NCI-H2081 treated with DMSO at 0.1 percent for 48 hours (cell line): Measurements from ENCODE around the gene CNTN3.

Experiments used
- DNase-seq: peaks from one replicate; lab custom pipeline; 2025; lab: John Stamatoyannopoulos, UW

CNTN3 gene

GRCh38 chr3:74614107-74614967, at the start of gene CNTN3:
Gene CNTN3, minus strand, starts transcription at chr3:74614659. Its CDS starts 93,547 bp downstream, at chr3:74521112.
- DNase-seq, result no peak

- no peak for DNase-seq
Measured at GRCh38 chr3:74663178-74663577, 48.7 kb upstream of the CNTN3 start.

DNA sequence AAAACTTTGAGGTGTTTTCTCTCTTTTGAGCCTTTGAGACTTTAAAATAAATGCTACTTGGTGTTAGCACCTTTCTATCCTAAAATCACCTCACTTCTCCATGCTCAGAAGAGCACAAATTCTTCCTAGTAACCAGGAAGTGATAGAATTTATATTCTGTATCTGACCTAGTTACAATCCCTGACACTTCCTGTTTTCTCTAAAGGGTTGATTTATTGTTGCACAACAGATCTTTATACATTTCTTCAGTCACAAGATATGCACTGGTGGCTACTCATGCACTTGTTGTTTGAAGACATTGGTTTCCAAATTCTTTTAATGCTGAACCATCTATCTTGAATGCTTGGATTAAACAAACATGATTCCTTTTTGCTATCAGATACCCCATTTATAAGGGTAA, 47.2 kb upstream of the CNTN3 start:
- no peak for DNase-seq

GRCh38 chr3:74651885-74652284, 37.4 kb upstream of the CNTN3 start:
- no peak for DNase-seq

DNA sequence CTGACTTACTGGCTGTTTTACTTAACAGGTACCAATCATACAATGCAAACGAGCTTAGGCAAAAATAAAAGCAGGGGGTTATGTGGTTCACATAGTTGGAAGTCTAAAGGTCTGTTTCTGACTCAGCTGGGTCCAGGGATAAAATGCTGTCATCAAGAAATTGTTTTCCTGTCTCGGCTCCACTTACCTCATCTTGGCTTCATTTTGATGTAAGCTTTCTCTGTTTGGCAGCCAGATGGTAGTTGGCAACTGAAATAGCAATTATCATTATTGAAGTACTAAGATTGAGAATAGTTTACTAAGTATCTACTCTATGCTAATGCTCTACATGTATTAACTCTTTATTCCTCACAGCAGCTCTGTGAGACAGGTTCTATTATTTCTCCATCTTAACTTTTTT, 36.8 kb upstream of the CNTN3 start:
- DNase-seq, result no peak

GRCh38 chr3:74648107-74648506, 33.6 kb upstream of the CNTN3 start:
- no peak for DNase-seq

- DNase-seq, result no peak
Measured at GRCh38 chr3:74646094-74646493, 31.6 kb upstream of the CNTN3 start.

DNA sequence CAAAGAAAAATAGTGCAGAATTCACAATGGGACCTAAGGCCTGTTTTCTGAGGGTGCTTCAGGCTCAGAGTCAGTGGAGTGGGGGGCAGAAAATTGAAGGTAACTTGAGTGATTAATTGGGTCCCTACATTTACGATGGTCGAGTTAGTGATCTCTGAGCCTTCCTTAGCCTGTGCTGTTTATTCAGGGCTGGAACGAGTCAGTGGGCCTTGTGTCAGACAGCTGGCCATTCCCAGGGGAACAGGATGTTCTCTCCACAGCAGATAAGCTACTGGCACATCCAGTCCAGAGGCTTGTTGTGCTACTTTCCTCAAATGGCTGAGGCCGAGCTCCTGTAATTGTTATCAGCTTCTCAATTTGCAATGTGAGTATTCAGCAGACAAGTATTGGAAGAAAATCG, 29.2 kb upstream of the CNTN3 start:
- no peak for DNase-seq

DNA sequence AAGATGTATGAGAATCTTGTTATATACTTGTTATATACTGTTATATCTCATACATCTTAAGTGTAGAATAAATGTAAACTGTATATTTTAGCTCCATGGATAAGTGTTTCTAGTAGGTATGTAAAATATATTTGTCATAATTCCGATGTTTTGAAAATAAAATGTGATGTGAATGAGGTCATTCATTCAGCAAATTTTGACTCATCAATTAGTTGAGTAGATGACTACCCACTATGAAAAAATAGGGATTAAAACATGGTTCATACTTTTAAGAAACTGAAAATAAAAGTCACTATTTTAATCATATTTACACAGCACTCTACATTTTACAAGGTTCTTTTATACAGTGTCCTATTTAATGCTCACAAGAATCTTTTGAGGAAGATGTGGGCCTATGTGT, 28.4 kb upstream of the CNTN3 start:
- DNase-seq, result no peak

GRCh38 chr3:74640211-74640610, 25.8 kb upstream of the CNTN3 start:
- no peak for DNase-seq

DNA sequence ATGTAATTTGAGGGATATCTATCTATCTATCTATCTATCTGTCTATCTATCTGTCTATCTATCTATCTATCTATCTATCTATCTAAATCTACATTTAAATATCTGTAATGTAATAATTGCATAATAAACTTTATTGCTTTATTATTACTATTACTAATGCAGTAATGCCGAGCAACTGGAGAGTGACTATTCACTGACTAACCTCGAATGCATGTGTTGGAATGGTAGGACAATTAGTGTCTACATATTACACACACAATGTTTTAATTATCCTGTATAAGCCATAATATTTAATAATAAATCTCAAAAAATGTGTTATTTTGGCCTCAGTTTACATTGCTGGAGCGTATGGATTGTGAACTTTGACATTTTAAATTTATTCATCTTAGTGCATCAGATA, 25.2 kb upstream of the CNTN3 start:
- no peak for DNase-seq

DNA sequence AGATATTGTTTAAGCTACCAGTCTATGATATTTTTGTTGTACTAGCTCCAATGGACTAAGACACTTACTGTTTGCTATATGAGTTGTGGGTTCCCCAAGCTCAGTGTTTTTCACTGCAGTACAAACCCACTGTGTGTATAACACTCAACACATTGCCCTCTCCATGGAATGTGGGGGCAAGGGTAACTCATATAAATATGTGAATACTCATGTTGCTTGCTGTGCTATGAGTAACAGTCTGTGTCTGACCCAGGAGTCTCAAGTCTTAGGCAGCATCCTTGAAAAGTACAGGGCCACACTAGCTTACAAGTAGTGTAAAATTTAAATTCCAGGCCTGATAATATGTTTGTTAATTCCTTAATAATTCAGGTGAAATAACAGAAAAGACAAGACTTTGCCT, 22.5 kb upstream of the CNTN3 start:
- no peak for DNase-seq

GRCh38 chr3:74633021-74633420, 18.6 kb upstream of the CNTN3 start:
- DNase-seq, result no peak

DNA sequence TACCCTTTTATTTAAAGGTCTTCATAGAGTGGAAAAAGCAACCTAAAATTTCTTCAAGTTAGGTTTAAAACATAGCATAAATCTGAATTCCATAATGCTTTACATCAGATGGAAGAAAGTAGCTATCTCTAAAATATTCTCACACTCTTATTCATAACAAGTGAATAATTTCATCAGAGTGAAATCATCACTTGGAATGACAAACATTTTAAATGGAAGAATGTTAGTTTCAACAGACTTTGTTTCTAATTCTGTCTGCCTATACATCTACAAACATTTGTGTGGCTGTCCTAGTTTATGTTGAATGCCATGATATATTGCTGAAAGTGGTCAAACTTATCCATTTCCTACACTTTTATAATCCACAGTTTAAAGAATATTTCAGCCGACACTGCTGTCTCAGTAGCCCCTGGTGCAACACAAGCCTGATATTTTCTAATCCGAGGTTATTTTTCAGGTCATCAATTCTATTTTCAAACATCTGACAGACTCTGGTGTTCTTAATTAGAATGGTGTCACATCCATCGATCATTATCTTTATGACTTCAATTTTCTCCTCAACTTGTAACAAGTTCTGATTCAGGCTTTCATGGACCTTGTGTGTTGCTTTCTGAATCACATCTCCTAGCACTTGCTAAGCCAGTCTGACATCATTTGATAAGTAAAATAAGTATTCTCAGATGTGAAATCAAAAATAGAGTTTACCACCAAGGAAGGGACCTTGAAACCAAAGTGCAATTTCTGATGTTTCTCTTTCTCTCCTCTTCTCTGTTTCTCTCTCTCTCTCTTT, 17.1 kb upstream of the CNTN3 start:
- no peak for DNase-seq

- DNase-seq, result no peak
Measured at GRCh38 chr3:74630602-74631001, 16.1 kb upstream of the CNTN3 start.

DNA sequence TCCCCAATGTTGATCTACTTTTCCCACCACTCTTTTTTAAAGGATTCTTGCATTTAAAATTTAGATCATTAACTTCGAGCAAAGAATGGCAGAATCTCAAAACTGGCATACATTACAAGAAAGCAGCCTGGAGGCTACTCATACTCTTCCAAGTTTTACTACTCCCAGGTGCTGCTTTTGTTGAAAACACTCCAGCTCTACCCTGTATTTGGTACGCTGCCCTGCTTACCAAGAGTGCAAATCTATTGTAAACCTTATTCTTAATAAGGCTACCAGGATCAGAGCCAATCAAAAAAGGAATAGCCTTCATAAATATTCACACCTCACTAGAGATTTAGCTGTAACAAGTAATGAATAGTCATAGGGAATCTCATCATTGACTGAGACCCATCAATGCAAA, 11.6 kb upstream of the CNTN3 start:
- DNase-seq, result no peak

- no peak for DNase-seq
Measured at GRCh38 chr3:74624301-74624700, 9.8 kb upstream of the CNTN3 start.

DNA sequence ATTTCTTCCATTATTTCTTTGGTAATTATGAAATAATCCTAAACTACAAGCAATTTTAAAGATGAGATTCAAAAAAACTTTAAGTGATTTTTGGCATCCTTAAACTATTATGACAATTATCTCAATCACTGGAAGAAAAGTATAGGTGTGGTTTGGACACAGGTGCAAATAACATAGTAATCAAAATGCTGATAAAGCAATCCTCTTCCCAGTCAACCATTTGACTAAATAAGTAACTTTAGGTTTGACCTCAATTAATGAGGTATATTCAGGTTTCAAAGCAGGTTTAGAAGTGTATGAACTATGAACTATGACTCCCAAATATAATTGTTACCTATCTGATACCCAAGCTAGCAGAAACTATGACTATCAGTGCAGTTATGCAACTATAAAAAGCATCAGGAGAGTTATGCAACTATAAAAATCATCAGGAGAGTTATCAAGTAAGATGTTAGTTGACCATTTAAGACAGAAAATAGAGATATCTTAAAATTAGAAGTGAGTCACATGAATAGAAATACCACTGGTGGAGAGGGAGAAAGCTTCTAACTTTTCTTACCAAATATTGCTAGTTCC, 8.9 kb upstream of the CNTN3 start:
- no peak for DNase-seq

DNA sequence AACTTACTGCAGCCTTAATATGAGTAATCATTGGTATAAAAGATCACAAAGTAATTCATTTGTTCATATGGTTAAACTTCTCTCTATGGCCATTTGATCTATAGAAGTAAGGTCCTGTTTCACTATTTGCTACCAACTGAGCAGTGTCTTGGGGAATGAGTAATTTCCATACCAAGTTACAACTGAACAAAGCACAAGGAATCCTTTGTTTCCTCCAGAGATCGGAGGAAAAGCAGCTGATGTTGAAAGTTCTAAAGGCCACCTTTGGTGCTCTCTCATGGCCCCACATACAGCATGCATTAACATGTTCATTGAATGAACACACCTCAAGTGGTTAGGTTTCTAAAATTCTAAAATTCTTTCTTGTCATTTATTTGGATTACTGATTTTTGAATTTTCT, 7.1 kb upstream of the CNTN3 start:
- no peak for DNase-seq

DNA sequence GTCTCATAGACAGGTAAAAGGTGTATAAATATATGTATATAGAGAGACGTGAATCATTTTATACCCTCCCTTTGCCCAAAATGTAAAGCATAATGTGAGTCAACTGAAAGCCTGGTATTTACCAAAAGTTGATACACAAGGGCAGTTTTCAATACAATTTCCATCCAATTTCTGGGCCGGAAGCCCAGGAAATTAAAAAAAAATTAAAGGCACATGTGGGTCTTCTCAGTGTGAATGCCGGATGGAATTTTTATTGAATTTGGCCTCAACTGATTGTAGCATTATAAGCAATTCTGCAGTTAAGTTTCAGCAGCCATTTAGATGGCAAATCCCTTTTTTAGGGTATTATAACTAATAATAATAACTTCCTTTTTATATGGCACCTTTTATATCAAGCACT, 3.3 kb upstream of the CNTN3 start:
- no peak for DNase-seq

- DNase-seq, result no peak
Measured at GRCh38 chr3:74613521-74614106, 845 bp downstream of the CNTN3 start.

DNA sequence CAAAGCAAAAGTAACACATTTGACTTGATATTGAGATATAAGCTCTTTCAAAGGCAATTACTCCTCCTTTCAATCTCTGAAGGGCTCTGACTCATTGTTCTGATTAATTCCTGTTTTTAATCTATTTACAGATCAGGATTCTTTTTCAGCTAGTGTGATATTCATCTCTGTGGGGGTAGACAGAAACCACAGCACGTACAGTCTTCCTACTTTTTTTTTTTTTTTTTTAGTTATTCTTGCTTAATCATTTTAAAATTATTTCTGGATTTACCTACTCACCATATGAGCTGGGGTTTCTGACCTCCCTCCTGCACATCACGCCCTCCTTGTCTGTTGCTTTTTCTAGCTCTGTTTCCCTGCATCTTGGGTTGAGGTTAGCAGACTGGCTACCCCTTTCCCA, 1.4 kb downstream of the CNTN3 start:
- no peak for DNase-seq

DNA sequence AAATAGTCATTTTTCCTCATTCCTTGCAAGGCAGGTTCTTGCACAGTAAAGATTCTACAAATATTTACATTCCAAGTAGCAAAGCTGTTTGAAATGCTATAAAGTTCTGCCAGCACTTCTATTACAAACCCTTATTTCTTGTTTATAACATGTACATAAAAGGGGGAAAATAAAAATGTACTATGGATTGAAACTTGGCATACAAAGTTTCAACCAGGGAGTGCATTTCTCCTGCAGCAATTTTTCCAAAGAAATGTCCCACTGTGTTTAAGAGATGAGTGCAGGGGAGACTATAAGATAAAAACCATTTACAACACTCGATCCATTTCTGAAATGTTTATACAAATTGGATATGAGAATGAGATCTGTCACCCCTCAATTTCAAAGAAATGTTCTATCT, 3.3 kb downstream of the CNTN3 start:
- DNase-seq, result no peak
